MM.1S (cell line): ENCODE measurements around the gene GJA8.
"Not testable (repeated sequence)": the region's sequence is repeated elsewhere in the genome, so short reads cannot be mapped to it uniquely, and the experiment has no call there.

Experiments
- DNase-seq: peaks from one replicate; pipeline ENCODE4 v3.0.0-alpha.2; 2015
- H2AFZ ChIP-seq: fragments of 300-600 bp; sonication (generic); 2 replicates; pipeline ENCODE4 v1.6.0; 2016; ENCODE audit warnings: antibody characterized with exemption, low read length
- H3F3A ChIP-seq: fragments of 300-600 bp; sonication (generic); 2 replicates; pipeline ENCODE4 v1.6.1; 2016; ENCODE audit warnings: mild to moderate bottlenecking, antibody characterized with exemption, low read length, moderate library complexity, mixed read lengths; ENCODE audit not compliant: insufficient read depth
- H3K27ac ChIP-seq: fragments of 300-600 bp; sonication (generic); 2 replicates; pipeline ENCODE4 v1.5.1; 2016; ENCODE audit warnings: mild to moderate bottlenecking, low read length
- H3K27me3 ChIP-seq: fragments of 300-600 bp; sonication (generic); replicated peaks from 2 replicates; pipeline ENCODE4 v1.6.0; 2016; ENCODE audit warnings: low read length; ENCODE audit not compliant: insufficient read depth
- H3K36me3 ChIP-seq: fragments of 300-600 bp; sonication (generic); replicated peaks from 2 replicates; pipeline ENCODE4 v1.6.1; 2016; ENCODE audit warnings: mild to moderate bottlenecking, low read length, mixed read lengths; ENCODE audit not compliant: insufficient read depth
- H3K4me1 ChIP-seq: fragments of 300-600 bp; sonication (generic); 2 replicates; pipeline ENCODE4 v1.6.1; 2016; ENCODE audit warnings: low read length, mixed read lengths
- H3K4me2 ChIP-seq: fragments of 300-600 bp; sonication (generic); 2 replicates; pipeline ENCODE4 v1.6.0; 2016; ENCODE audit warnings: low read depth, low read length
- H3K4me3 ChIP-seq: fragments of 300-600 bp; sonication (generic); 2 replicates; pipeline ENCODE4 v1.5.1; 2016; ENCODE audit warnings: low read length, mixed read lengths
- H3K79me2 ChIP-seq: fragments of 300-600 bp; sonication (generic); 2 replicates; pipeline ENCODE4 v1.6.1; 2016; ENCODE audit warnings: mixed run types, low read length, mixed read lengths
- H3K9ac ChIP-seq: fragments of 300-600 bp; sonication (generic); 2 replicates; pipeline ENCODE4 v1.6.1; 2016; ENCODE audit warnings: low read length, mixed read lengths
- H3K9me2 ChIP-seq: fragments of 300-600 bp; sonication (generic); replicated peaks from 2 replicates; pipeline ENCODE4 v1.6.1; 2016; ENCODE audit warnings: mild to moderate bottlenecking, low read length, mixed read lengths; ENCODE audit not compliant: insufficient read depth
- H3K9me3 ChIP-seq: fragments of 300-600 bp; sonication (generic); replicated peaks from 2 replicates; pipeline ENCODE4 v1.6.1; 2016; ENCODE audit warnings: mild to moderate bottlenecking, low read length, mixed read lengths; ENCODE audit not compliant: insufficient read depth
- H4K20me1 ChIP-seq: fragments of 300-600 bp; sonication (generic); 2 replicates; pipeline ENCODE4 v1.6.1; 2016; ENCODE audit warnings: mild to moderate bottlenecking, low read length, moderate library complexity, mixed read lengths; ENCODE audit not compliant: insufficient read depth

Gene GJA8

GRCh38 chr1:147942563-147942962, 40.0 kb downstream of the GJA8 start:
- H4K20me1 ChIP-seq, H3K36me3 ChIP-seq, H3K27ac ChIP-seq, H3K4me2 ChIP-seq, H3K4me3 ChIP-seq, DNase-seq, H3K27me3 ChIP-seq, H3K9me2 ChIP-seq, H3K4me1 ChIP-seq, H3K9me3 ChIP-seq, H3K9ac ChIP-seq, H3F3A ChIP-seq, H3K79me2 ChIP-seq, H2AFZ ChIP-seq: not testable (repeated sequence)

- H3F3A ChIP-seq, H3K4me3 ChIP-seq, H4K20me1 ChIP-seq, H3K79me2 ChIP-seq, DNase-seq, H3K27ac ChIP-seq, H3K27me3 ChIP-seq, H3K9me2 ChIP-seq, H3K4me2 ChIP-seq, H3K9me3 ChIP-seq, H3K4me1 ChIP-seq, H3K9ac ChIP-seq, H3K36me3 ChIP-seq, H2AFZ ChIP-seq: not testable (repeated sequence)
Measured at GRCh38 chr1:147949517-147949916, 46.9 kb downstream of the GJA8 start.
